ENCODE results near the gene GFPT2. TPM values are rescaled to one million over a fixed set of nuclear protein-coding genes. Genes with fewer than 3 reads are reported as not detected.

The GFPT2 gene
- total RNA-seq, 1 donor from 2014 or later: 0.53 TPM

DNA sequence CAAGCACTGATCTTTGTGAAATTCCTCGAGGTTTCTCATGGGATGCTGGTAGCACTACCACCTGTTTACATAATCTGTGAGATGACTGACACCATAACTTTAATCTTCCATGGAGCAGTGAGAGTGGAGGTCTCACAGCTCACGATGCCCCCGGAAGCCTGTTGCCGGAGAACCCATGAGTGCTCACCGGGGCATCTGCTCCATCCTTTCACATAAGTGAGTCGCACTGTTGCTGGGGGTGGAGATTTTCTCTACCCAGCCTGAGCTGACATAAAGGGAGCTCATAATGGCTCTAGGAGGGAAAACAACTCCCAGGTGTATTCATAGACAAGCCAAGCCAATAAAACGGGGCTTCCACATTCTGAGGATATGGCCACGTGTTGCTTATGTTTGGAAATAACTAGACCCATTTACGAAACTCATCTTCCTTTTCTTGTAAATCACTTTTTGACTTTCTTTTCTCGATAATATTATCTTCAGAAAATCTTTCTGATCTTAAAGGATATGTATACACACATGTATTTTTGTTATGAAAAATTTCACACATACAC is 11.2 kb upstream of the GFPT2 start:
- DNase-seq (ENCODE audit: low read depth) (no peak), FAIRE-seq (no peak)
- Histone ChIP-seq H3K36me3 (ENCODE audit: control insufficient read depth, insufficient read depth, low read length) (no peaks in the 10 kb centered on the region), H3K27me3 (ENCODE audit: control insufficient read depth, insufficient read depth, low read length) (no peaks in the 10 kb centered on the region), H3K4me3 (ENCODE audit: low read depth, low read length) (no peak overlapping the region)
- TF ChIP-seq, protein P1, sequence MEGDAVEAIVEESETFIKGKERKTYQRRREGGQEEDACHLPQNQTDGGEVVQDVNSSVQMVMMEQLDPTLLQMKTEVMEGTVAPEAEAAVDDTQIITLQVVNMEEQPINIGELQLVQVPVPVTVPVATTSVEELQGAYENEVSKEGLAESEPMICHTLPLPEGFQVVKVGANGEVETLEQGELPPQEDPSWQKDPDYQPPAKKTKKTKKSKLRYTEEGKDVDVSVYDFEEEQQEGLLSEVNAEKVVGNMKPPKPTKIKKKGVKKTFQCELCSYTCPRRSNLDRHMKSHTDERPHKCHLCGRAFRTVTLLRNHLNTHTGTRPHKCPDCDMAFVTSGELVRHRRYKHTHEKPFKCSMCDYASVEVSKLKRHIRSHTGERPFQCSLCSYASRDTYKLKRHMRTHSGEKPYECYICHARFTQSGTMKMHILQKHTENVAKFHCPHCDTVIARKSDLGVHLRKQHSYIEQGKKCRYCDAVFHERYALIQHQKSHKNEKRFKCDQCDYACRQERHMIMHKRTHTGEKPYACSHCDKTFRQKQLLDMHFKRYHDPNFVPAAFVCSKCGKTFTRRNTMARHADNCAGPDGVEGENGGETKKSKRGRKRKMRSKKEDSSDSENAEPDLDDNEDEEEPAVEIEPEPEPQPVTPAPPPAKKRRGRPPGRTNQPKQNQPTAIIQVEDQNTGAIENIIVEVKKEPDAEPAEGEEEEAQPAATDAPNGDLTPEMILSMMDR (IDR thresholded peaks at IDR 0.05; ENCODE audit: insufficient read depth, low read length, severe bottlenecking): no peak

GRCh38 chr5:180360078-180360957 is 7.2 kb upstream of the GFPT2 start:
- no peak for FAIRE-seq
- H3K4me3 ChIP-seq (ENCODE audit: low read depth, low read length): no peak overlapping the region
- H3K27me3 ChIP-seq (ENCODE audit: control insufficient read depth, insufficient read depth, low read length): no peaks in the 10 kb centered on the region
- H3K36me3 ChIP-seq (ENCODE audit: control insufficient read depth, insufficient read depth, low read length): no peaks in the 10 kb centered on the region
- no peak for DNase-seq (ENCODE audit: low read depth)
- TF ChIP-seq, protein P1 (IDR thresholded peaks at IDR 0.05; ENCODE audit: insufficient read depth, low read length, severe bottlenecking): no peak

DNA sequence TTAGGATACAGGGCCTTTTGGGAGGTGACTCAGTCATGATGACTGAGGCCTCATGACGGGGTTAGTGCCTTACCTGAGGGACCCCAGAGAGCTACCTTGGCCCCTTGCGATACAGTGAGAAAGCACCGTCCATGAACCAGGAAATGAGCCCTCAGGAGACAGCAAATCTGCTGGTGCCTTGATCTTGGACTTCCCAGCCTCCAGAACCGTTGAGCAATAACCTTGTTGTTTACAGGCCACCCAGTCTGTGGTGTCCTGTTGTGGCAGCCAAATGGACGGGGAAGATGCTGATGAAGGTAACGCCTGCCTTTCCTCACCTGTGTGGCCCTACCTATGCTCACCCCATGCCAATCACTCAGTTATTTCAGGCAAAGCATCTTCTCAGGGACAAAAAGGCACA is 5.6 kb upstream of the GFPT2 start:
- TF ChIP-seq, protein P1 (IDR thresholded peaks at IDR 0.05; ENCODE audit: insufficient read depth, low read length, severe bottlenecking): no peak
- Histone ChIP-seq H3K27me3 (ENCODE audit: control insufficient read depth, insufficient read depth, low read length) (peaks cover 3% of the 10 kb centered on the region), H3K36me3 (ENCODE audit: control insufficient read depth, insufficient read depth, low read length) (no peaks in the 10 kb centered on the region), H3K4me3 (ENCODE audit: low read depth, low read length) (no peak overlapping the region)
- DNase-seq (ENCODE audit: low read depth) (no peak), FAIRE-seq (no peak)

DNA sequence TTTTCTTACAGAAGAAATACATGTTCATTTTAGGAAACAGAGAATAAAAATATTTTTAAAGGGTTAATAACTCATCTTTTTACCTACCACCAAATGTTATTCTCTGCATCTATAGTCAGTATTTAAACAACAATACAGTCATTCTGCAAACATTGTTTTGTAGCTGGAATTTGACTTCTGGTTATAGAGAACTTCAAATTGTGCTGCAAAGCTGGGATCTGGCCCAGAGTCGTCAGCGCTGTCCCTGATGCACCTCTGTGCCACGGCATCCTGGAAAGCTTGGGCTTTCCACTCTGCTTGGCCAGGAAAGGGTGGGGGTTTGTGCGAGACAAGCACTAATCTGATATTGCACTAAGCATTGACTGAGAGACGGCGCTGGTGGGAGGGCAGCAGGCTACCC is 5.0 kb upstream of the GFPT2 start:
- H3K4me3 ChIP-seq (ENCODE audit: low read depth, low read length): no peak overlapping the region
- no peaks in the 10 kb centered on the region for H3K36me3 ChIP-seq (ENCODE audit: control insufficient read depth, insufficient read depth, low read length)
- TF ChIP-seq, protein P1 (IDR thresholded peaks at IDR 0.05; ENCODE audit: insufficient read depth, low read length, severe bottlenecking): no peak
- FAIRE-seq (no peak), DNase-seq (ENCODE audit: low read depth) (no peak)
- peaks cover 6% of the 10 kb centered on the region for H3K27me3 ChIP-seq (ENCODE audit: control insufficient read depth, insufficient read depth, low read length)

GRCh38 chr5:180354966-180355365 is 1.8 kb upstream of the GFPT2 start:
- Histone ChIP-seq H3K4me3 (ENCODE audit: low read depth, low read length) (no peak overlapping the region), H3K36me3 (ENCODE audit: control insufficient read depth, insufficient read depth, low read length) (no peaks in the 10 kb centered on the region), H3K27me3 (ENCODE audit: control insufficient read depth, insufficient read depth, low read length) (peaks cover 21% of the 10 kb centered on the region)
- TF ChIP-seq, protein P1 (IDR thresholded peaks at IDR 0.05; ENCODE audit: insufficient read depth, low read length, severe bottlenecking): no peak
- no peak for FAIRE-seq
- DNase-seq (ENCODE audit: low read depth): no peak
